Calu3 (cell line): ENCODE measurements around the gene USP30. TPM values are rescaled to one million over a fixed set of nuclear protein-coding genes. Genes with fewer than 3 reads are reported as not detected.

Source experiments
- BruUV-seq: library from RNA; stranded (reverse); fragments of 400-500 nt; replicated peaks from 2 replicates; lab custom pipeline; 2021; lab: Mats Ljungman, UMichigan
- CTCF ChIA-PET: fragments of 300-600 bp; sonication (Branson Sonifier 250); formaldehyde crosslinking; loops from one replicate; lab custom pipeline; 2022; ENCODE audit warnings: antibody characterized with exemption; lab: Charles Lee
- DNase-seq: peaks from one replicate; pipeline ENCODE4 v3.0.0; 2022
- H3K27ac Mint-ChIP-seq: one replicate; pipeline ENCODE4 v1.8.0; 2022; ENCODE audit warnings: mixed read lengths; ENCODE audit not compliant: unreplicated experiment
- H3K27me3 Mint-ChIP-seq: one replicate; pipeline ENCODE4 v1.8.0; 2022; ENCODE audit warnings: mixed read lengths; ENCODE audit not compliant: unreplicated experiment
- H3K36me3 Mint-ChIP-seq: one replicate; pipeline ENCODE4 v1.8.0; 2022; ENCODE audit warnings: mild to moderate bottlenecking, moderate library complexity, mixed read lengths; ENCODE audit not compliant: insufficient read depth, unreplicated experiment
- H3K4me1 Mint-ChIP-seq: one replicate; pipeline ENCODE4 v1.8.0; 2022; ENCODE audit warnings: mild to moderate bottlenecking, low read depth, mixed read lengths; ENCODE audit not compliant: unreplicated experiment
- H3K4me3 Mint-ChIP-seq: one replicate; pipeline ENCODE4 v1.8.0; 2022; ENCODE audit warnings: mild to moderate bottlenecking, low read depth, moderate library complexity, mixed read lengths; ENCODE audit not compliant: unreplicated experiment
- H3K9me3 Mint-ChIP-seq: one replicate; pipeline ENCODE4 v1.8.0; 2022; ENCODE audit warnings: low read depth, mixed read lengths; ENCODE audit not compliant: unreplicated experiment
- CTCF ChIP-seq: fragments of 200-600 bp; IDR thresholded peaks from one replicate; pipeline ENCODE4 v1.8.0; 2022; ENCODE audit warnings: antibody characterized with exemption; ENCODE audit not compliant: unreplicated experiment
- intact Hi-C: fragments of 100-400 bp; cut with micrococcal nuclease; formaldehyde crosslinking; loops from one replicate; pipeline ENCODE4 v1.10.0; 2022; ENCODE audit not compliant: unreplicated experiment
- total RNA-seq: library from RNA; stranded (reverse); gene quantifications from 2 replicates; pipeline ENCODE4 v1.2.3, GENCODE V29; 2022

USP30 gene
- total RNA-seq, 1 experiment from 2014 or later = 13.0 TPM

GRCh38 chr12:109098651-109099050 is 46.3 kb downstream of the USP30 start:
- no peak for DNase-seq
- Mint-ChIP-seq H3K4me3 (peak overlapping the region; percentile 98), H3K27me3 (no peaks in the 10 kb centered on the region), H3K9me3 (no peaks in the 10 kb centered on the region), H3K4me1 (peaks cover 12% of the 10 kb centered on the region), H3K27ac (peak overlapping the region; percentile 72), H3K36me3 (peaks cover 35% of the 10 kb centered on the region)
- BruUV-seq = no TSS peak
- no peak for TF ChIP-seq CTCF
- CTCF ChIA-PET = interaction anchor here (0.9 kb wide), 1 partner anchor 288 kb away, joined by 3 read pairs; no protein-coding TSS in a partner anchor
- intact Hi-C loops = loop anchor here (10.0 kb wide), 3 partner anchors 134 to 434 kb away; no protein-coding TSS in a partner anchor

GRCh38 chr12:109099431-109100020 is 47.1 kb downstream of the USP30 start:
- CTCF ChIA-PET = interaction anchor here (0.9 kb wide), 1 partner anchor 288 kb away, joined by 3 read pairs; no protein-coding TSS in a partner anchor
- H3K9me3 Mint-ChIP-seq = no peaks in the 10 kb centered on the region
- no peaks in the 10 kb centered on the region for H3K27me3 Mint-ChIP-seq
- no peak for DNase-seq
- H3K4me1 Mint-ChIP-seq = peaks cover 12% of the 10 kb centered on the region
- H3K4me3 Mint-ChIP-seq = peak overlapping the region; percentile 98
- H3K27ac Mint-ChIP-seq = no peak overlapping the region
- TF ChIP-seq CTCF = no peak
- intact Hi-C loops = loop anchor here (10.0 kb wide), 3 partner anchors 135 to 435 kb away; no protein-coding TSS in a partner anchor
- no TSS peak for BruUV-seq
- H3K36me3 Mint-ChIP-seq = peaks cover 37% of the 10 kb centered on the region

GRCh38 chr12:109100741-109101140 is 48.4 kb downstream of the USP30 start:
- peaks cover 42% of the 10 kb centered on the region for H3K36me3 Mint-ChIP-seq
- intact Hi-C loops = no loop called here
- CTCF ChIA-PET = no interaction called here
- no TSS peak for BruUV-seq
- no peaks in the 10 kb centered on the region for H3K27me3 Mint-ChIP-seq
- no peak overlapping the region for H3K27ac Mint-ChIP-seq
- no peak for DNase-seq
- peaks cover 12% of the 10 kb centered on the region for H3K4me1 Mint-ChIP-seq
- H3K4me3 Mint-ChIP-seq = no peak overlapping the region
- H3K9me3 Mint-ChIP-seq = no peaks in the 10 kb centered on the region
- no peak for TF ChIP-seq CTCF

GRCh38 chr12:109102491-109102890 is 50.1 kb downstream of the USP30 start:
- no peaks in the 10 kb centered on the region for H3K9me3 Mint-ChIP-seq
- no TSS peak for BruUV-seq
- DNase-seq = no peak
- no peak overlapping the region for H3K27ac Mint-ChIP-seq
- intact Hi-C loops = no loop called here
- H3K27me3 Mint-ChIP-seq = no peaks in the 10 kb centered on the region
- peaks cover 43% of the 10 kb centered on the region for H3K36me3 Mint-ChIP-seq
- no peak for TF ChIP-seq CTCF
- CTCF ChIA-PET = no interaction called here
- no peak overlapping the region for H3K4me3 Mint-ChIP-seq
- H3K4me1 Mint-ChIP-seq = peaks cover 12% of the 10 kb centered on the region
